ENCODE measurements around the gene UGT1A4.

UGT1A4 gene

GRCh38 chr2:233799087-233799665, 80.6 kb downstream of the UGT1A4 start:
- TF ChIP-seq FOXM1 (IDR thresholded peaks at IDR 0.05; ENCODE audit: borderline replicate concordance, low read depth) (no peak), CREB1 (IDR thresholded peaks at IDR 0.05; ENCODE audit: low read depth) (no peak), TEAD4 (IDR thresholded peaks at IDR 0.05) (no peak), NFIC (IDR thresholded peaks at IDR 0.05) (no peak), TAF1 (IDR thresholded peaks at IDR 0.05; ENCODE audit: low read depth) (no peak), YY1 (IDR thresholded peaks at IDR 0.05; ENCODE audit: low read depth) (no peak), CEBPB (IDR thresholded peaks at IDR 0.05) (no peak), EGR1 (IDR thresholded peaks at IDR 0.05) (no peak), TCF12 (IDR thresholded peaks at IDR 0.05; ENCODE audit: low read depth) (no peak), RAD21 (IDR thresholded peaks at IDR 0.05; ENCODE audit: low read depth) (no peak), USF1 (IDR thresholded peaks at IDR 0.05) (no peak), REST (IDR thresholded peaks at IDR 0.05; ENCODE audit: low read depth) (no peak), EP300 (IDR thresholded peaks at IDR 0.05; ENCODE audit: borderline replicate concordance) (no peak), MAX (IDR thresholded peaks at IDR 0.05) (no peak), ZBTB7A (IDR thresholded peaks at IDR 0.05; ENCODE audit: low read depth) (no peak)

- TF ChIP-seq FOXM1 (IDR thresholded peaks at IDR 0.05; ENCODE audit: borderline replicate concordance, low read depth) (no peak), ZBTB7A (IDR thresholded peaks at IDR 0.05; ENCODE audit: low read depth) (no peak), RAD21 (IDR thresholded peaks at IDR 0.05; ENCODE audit: low read depth) (no peak), YY1 (IDR thresholded peaks at IDR 0.05; ENCODE audit: low read depth) (no peak), TAF1 (IDR thresholded peaks at IDR 0.05; ENCODE audit: low read depth) (no peak), CREB1 (IDR thresholded peaks at IDR 0.05; ENCODE audit: low read depth) (no peak), USF1 (IDR thresholded peaks at IDR 0.05) (no peak), NFIC (IDR thresholded peaks at IDR 0.05) (no peak), CEBPB (IDR thresholded peaks at IDR 0.05) (no peak), MAX (IDR thresholded peaks at IDR 0.05) (no peak), EGR1 (IDR thresholded peaks at IDR 0.05) (no peak), TCF12 (IDR thresholded peaks at IDR 0.05; ENCODE audit: low read depth) (no peak), EP300 (IDR thresholded peaks at IDR 0.05; ENCODE audit: borderline replicate concordance) (no peak), TEAD4 (IDR thresholded peaks at IDR 0.05) (no peak), REST (IDR thresholded peaks at IDR 0.05; ENCODE audit: low read depth) (no peak)
These were observed 81.2 kb downstream of the UGT1A4 start for GRCh38 chr2:233799716-233800115.

- no peak for TF ChIP-seq TCF12 (IDR thresholded peaks at IDR 0.05; ENCODE audit: low read depth)
- no peak for TF ChIP-seq ZBTB7A (IDR thresholded peaks at IDR 0.05; ENCODE audit: low read depth)
- TF ChIP-seq MAX (IDR thresholded peaks at IDR 0.05): no peak
- TF ChIP-seq CEBPB (IDR thresholded peaks at IDR 0.05): no peak
- no peak for TF ChIP-seq NFIC (IDR thresholded peaks at IDR 0.05)
- TF ChIP-seq FOXM1 (IDR thresholded peaks at IDR 0.05; ENCODE audit: borderline replicate concordance, low read depth): no peak
- no peak for TF ChIP-seq CREB1 (IDR thresholded peaks at IDR 0.05; ENCODE audit: low read depth)
These were observed 81.7 kb downstream of the UGT1A4 start for GRCh38 chr2:233800208-233800607.

- TF ChIP-seq REST (IDR thresholded peaks at IDR 0.05; ENCODE audit: low read depth) (no peak), CREB1 (IDR thresholded peaks at IDR 0.05; ENCODE audit: low read depth) (no peak), CEBPB (IDR thresholded peaks at IDR 0.05) (no peak), EP300 (IDR thresholded peaks at IDR 0.05; ENCODE audit: borderline replicate concordance) (no peak), TAF1 (IDR thresholded peaks at IDR 0.05; ENCODE audit: low read depth) (no peak), NFIC (IDR thresholded peaks at IDR 0.05) (no peak), USF1 (IDR thresholded peaks at IDR 0.05) (no peak), MAX (IDR thresholded peaks at IDR 0.05) (no peak), ZBTB7A (IDR thresholded peaks at IDR 0.05; ENCODE audit: low read depth) (no peak), FOXM1 (IDR thresholded peaks at IDR 0.05; ENCODE audit: borderline replicate concordance, low read depth) (no peak), EGR1 (IDR thresholded peaks at IDR 0.05) (no peak), RAD21 (IDR thresholded peaks at IDR 0.05; ENCODE audit: low read depth) (no peak), YY1 (IDR thresholded peaks at IDR 0.05; ENCODE audit: low read depth) (no peak), TCF12 (IDR thresholded peaks at IDR 0.05; ENCODE audit: low read depth) (no peak)
These were observed 83.0 kb downstream of the UGT1A4 start for GRCh38 chr2:233801357-233802131.
